IMR-90 (cell line): Measurements from ENCODE around the gene SDK1. TPM values are rescaled to one million over a fixed set of nuclear protein-coding genes. Genes with fewer than 3 reads are reported as not detected.

Source experiments
- ATAC-seq: fragments of 200-7000 bp; cut with Tn5 transposase; 2 replicates; pipeline ENCODE4 v1.9.1; 2020; ENCODE audit warnings: low read depth, mild to moderate bottlenecking, moderate library complexity
- BruUV-seq: library from RNA; stranded (reverse); fragments of 400-500 nt; replicated peaks from 2 replicates; lab custom pipeline; 2021; lab: Mats Ljungman, UMichigan
- CTCF ChIA-PET: fragments of 300-600 bp; formaldehyde crosslinking; extraction: SDS; loops from one replicate; lab custom pipeline; 2021; ENCODE audit warnings: antibody characterized with exemption; lab: Yijun Ruan, JAX
- POLR2A ChIA-PET: fragments of 300-600 bp; sonication (Branson Sonifier 250); formaldehyde crosslinking; loops from one replicate; lab custom pipeline; 2022; ENCODE audit warnings: antibody characterized with exemption; ENCODE audit not compliant: unreplicated experiment; lab: Charles Lee
- DNase-seq: peaks from one replicate; pipeline ENCODE4 v3.0.0; 2013
- H2AFZ ChIP-seq: replicated peaks from 2 replicates; pipeline ENCODE3; 2013; ENCODE audit warnings: low read length, mild to moderate bottlenecking; ENCODE audit not compliant: poor library complexity
- H2AK5ac ChIP-seq: 2 replicates; pipeline ENCODE4 v1.6.1; 2013; ENCODE audit warnings: low read depth, low read length, inconsistent platforms
- H2AK9ac ChIP-seq: replicated peaks from 2 replicates; pipeline ENCODE3; 2013; ENCODE audit warnings: mild to moderate bottlenecking, low read depth, low read length, moderate library complexity; ENCODE audit not compliant: poor library complexity
- H2BK120ac ChIP-seq: 2 replicates; pipeline ENCODE4 v1.6.1; 2013; ENCODE audit warnings: low read depth, low read length, inconsistent platforms
- H2BK15ac ChIP-seq: 3 replicates; pipeline ENCODE4 v1.6.1; 2013; ENCODE audit warnings: low read depth, low read length, inconsistent platforms
- H2BK20ac ChIP-seq: 2 replicates; pipeline ENCODE4 v1.6.1; 2013; ENCODE audit warnings: low read depth, mild to moderate bottlenecking, inconsistent platforms, low read length, moderate library complexity
- H2BK5ac ChIP-seq: 2 replicates; pipeline ENCODE4 v1.6.1; 2013; ENCODE audit warnings: mild to moderate bottlenecking, low read depth, low read length, inconsistent platforms; ENCODE audit not compliant: poor library complexity, severe bottlenecking
- H3K14ac ChIP-seq: replicated peaks from 2 replicates; pipeline ENCODE4 v1.6.1; 2013; ENCODE audit warnings: low read depth, low read length, inconsistent platforms
- H3K18ac ChIP-seq: 2 replicates; pipeline ENCODE4 v1.6.1; 2013; ENCODE audit warnings: low read depth, low read length, control low read depth
- H3K23ac ChIP-seq: 2 replicates; pipeline ENCODE4 v1.6.1; 2013; ENCODE audit warnings: low read depth, low read length, inconsistent platforms
- H3K27ac ChIP-seq: 2 replicates; pipeline ENCODE4 v1.5.1; 2013; ENCODE audit warnings: mild to moderate bottlenecking, control low read depth, low read length; ENCODE audit not compliant: insufficient read depth
- H3K27me3 ChIP-seq: 2 replicates; pipeline ENCODE4 v1.6.1; 2013; ENCODE audit warnings: low read length; ENCODE audit not compliant: control insufficient read depth, insufficient read depth
- H3K36me3 ChIP-seq: 2 replicates; pipeline ENCODE4 v1.6.1; 2013; ENCODE audit warnings: low read length, mixed read lengths; ENCODE audit not compliant: control insufficient read depth, insufficient read depth
- H3K4ac ChIP-seq: 2 replicates; pipeline ENCODE4 v1.6.1; 2013; ENCODE audit warnings: low read depth, low read length, inconsistent platforms
- H3K4me1 ChIP-seq: 2 replicates; pipeline ENCODE4 v1.6.1; 2013; ENCODE audit warnings: low read length, mixed read lengths; ENCODE audit not compliant: control insufficient read depth, insufficient read depth
- H3K4me2 ChIP-seq: 2 replicates; pipeline ENCODE4 v1.6.1; 2013; ENCODE audit warnings: low read depth, mild to moderate bottlenecking, control low read depth, low read length, moderate library complexity
- H3K4me3 ChIP-seq: 2 replicates; pipeline ENCODE4 v1.5.1; 2013; ENCODE audit warnings: low read depth, mild to moderate bottlenecking, control low read depth, low read length, moderate library complexity; ENCODE audit not compliant: insufficient read depth
- H3K56ac ChIP-seq: 2 replicates; pipeline ENCODE4 v1.6.1; 2013; ENCODE audit warnings: low read length, inconsistent platforms; ENCODE audit not compliant: insufficient read depth; ENCODE audit errors: extremely low read depth
- H3K79me1 ChIP-seq, 2 experiments: 2 replicates each; pipeline ENCODE4 v1.6.1; 2013; ENCODE audit warnings: low read length in 2 of 2, inconsistent platforms in 1 of 2, low read depth in 1 of 2
- H3K9ac ChIP-seq: 2 replicates; pipeline ENCODE4 v1.6.1; 2013; ENCODE audit warnings: low read depth, low read length, control low read depth
- H3K9me1 ChIP-seq: 2 replicates; pipeline ENCODE4 v1.6.1; 2013; ENCODE audit warnings: low read length, inconsistent platforms; ENCODE audit not compliant: insufficient read depth
- H3K9me3 ChIP-seq: 2 replicates; pipeline ENCODE4 v1.6.1; 2013; ENCODE audit warnings: low read length; ENCODE audit not compliant: control insufficient read depth, insufficient read depth
- H4K20me1 ChIP-seq: 2 replicates; pipeline ENCODE4 v1.6.1; 2013; ENCODE audit warnings: low read length, inconsistent platforms; ENCODE audit not compliant: insufficient read depth
- H4K5ac ChIP-seq: 2 replicates; pipeline ENCODE4 v1.6.1; 2013; ENCODE audit warnings: mild to moderate bottlenecking, low read depth, low read length, control low read depth
- H4K8ac ChIP-seq, 2 experiments: 2 replicates each; pipeline ENCODE4 v1.6.1; 2013; ENCODE audit warnings: low read depth in 2 of 2, low read length in 2 of 2, control low read depth in 1 of 2, inconsistent platforms in 1 of 2
- H4K91ac ChIP-seq: 2 replicates; pipeline ENCODE4 v1.6.1; 2013; ENCODE audit warnings: low read depth, low read length, inconsistent platforms; ENCODE audit not compliant: insufficient read depth
- BHLHE40 ChIP-seq: fragments of 150-350 bp; IDR thresholded peaks from 2 replicates; pipeline ENCODE4 v1.6.1; 2016; ENCODE audit warnings: mild to moderate bottlenecking, low read depth, low read length
- CEBPB ChIP-seq: IDR thresholded peaks from 2 replicates; pipeline ENCODE4 v1.6.1; 2012; ENCODE audit warnings: low read depth, low read length, improper control_type of control experiment
- CHD1 ChIP-seq: IDR thresholded peaks from 2 replicates; pipeline ENCODE4 v1.6.1; 2012; ENCODE audit warnings: low read depth, low read length, improper control_type of control experiment
- CTCF ChIP-seq: conservative IDR thresholded peaks from 2 replicates; pipeline ENCODE4 v1.5.1; 2012; ENCODE audit warnings: mild to moderate bottlenecking, low read depth, low read length, improper control_type of control experiment
- ELK1 ChIP-seq: fragments of 150-350 bp; IDR thresholded peaks from 2 replicates; pipeline ENCODE4 v1.6.1; 2016; ENCODE audit warnings: low read depth, mild to moderate bottlenecking, low read length, moderate library complexity, borderline replicate concordance
- FOS ChIP-seq: fragments of 150-350 bp; IDR thresholded peaks from 2 replicates; pipeline ENCODE4 v1.6.1; 2016; ENCODE audit warnings: low read depth, low read length
- MAFK ChIP-seq: IDR thresholded peaks from 2 replicates; pipeline ENCODE4 v1.6.1; 2012; ENCODE audit warnings: low read depth, low read length, improper control_type of control experiment
- MAZ ChIP-seq: IDR thresholded peaks from 2 replicates; pipeline ENCODE4 v1.6.1; 2012; ENCODE audit warnings: low read depth, mild to moderate bottlenecking, low read length, improper control_type of control experiment, moderate library complexity, borderline replicate concordance
- MXI1 ChIP-seq: IDR thresholded peaks from 2 replicates; pipeline ENCODE4 v1.6.1; 2012; ENCODE audit warnings: low read depth, mild to moderate bottlenecking, low read length, moderate library complexity, borderline replicate concordance
- NFE2L2 ChIP-seq: fragments of 150-350 bp; IDR thresholded peaks from 2 replicates; pipeline ENCODE4 v1.6.1; 2016; ENCODE audit warnings: low read depth, mild to moderate bottlenecking, low read length
- POLR2A ChIP-seq: IDR thresholded peaks from 2 replicates; pipeline ENCODE4 v1.6.1; 2012; ENCODE audit warnings: mild to moderate bottlenecking, low read depth, low read length
- RAD21 ChIP-seq: IDR thresholded peaks from 2 replicates; pipeline ENCODE4 v1.6.1; 2012; ENCODE audit warnings: low read length, improper control_type of control experiment
- RCOR1 ChIP-seq: IDR thresholded peaks from 2 replicates; pipeline ENCODE4 v1.6.1; 2012; ENCODE audit warnings: mild to moderate bottlenecking, low read length, improper control_type of control experiment; ENCODE audit not compliant: insufficient replicate concordance
- RFX5 ChIP-seq: IDR thresholded peaks from 2 replicates; pipeline ENCODE4 v1.8.0; 2012; ENCODE audit warnings: low read depth, mild to moderate bottlenecking, low read length, moderate library complexity
- SMC3 ChIP-seq: fragments of 150-350 bp; IDR thresholded peaks from 2 replicates; pipeline ENCODE4 v1.6.1; 2016; ENCODE audit warnings: low read depth, mild to moderate bottlenecking, antibody characterized with exemption, low read length, moderate library complexity
- USF2 ChIP-seq: fragments of 150-350 bp; IDR thresholded peaks from 2 replicates; pipeline ENCODE4 v1.6.1; 2017; ENCODE audit warnings: mild to moderate bottlenecking, antibody characterized with exemption, low read length, low read depth
- WGBS, 2 experiments: methylation state at CpG; one replicate each; pipeline versions ENCODE4 v1.1.5 to v1.1.7; 2013; ENCODE audit warnings: missing lambda C conversion rate in 2 of 2; ENCODE audit not compliant: insufficient read length in 1 of 2; ENCODE audit errors: extremely low coverage in 2 of 2; 5-methylcytosine and 5-hydroxymethylcytosine counted together
- dilution Hi-C: fragments of 300-500 bp; cut with HindIII; formaldehyde crosslinking; loops from one replicate; pipeline ENCODE4 v1.14.3; 2018; ENCODE audit warnings: low sequenced_read_pairs; ENCODE audit not compliant: unreplicated experiment
- in situ Hi-C: fragments of 300-500 bp; cut with MboI; formaldehyde crosslinking; loops from 3 replicates; pipeline ENCODE4 v1.14.3; 2019; ENCODE audit warnings: low sequenced_read_pairs, inconsistent platforms, mixed read lengths
- intact Hi-C: fragments of 100-400 bp; cut with micrococcal nuclease; formaldehyde crosslinking; loops from 2 replicates; pipeline ENCODE4 v1.10.0; 2022
- polyA plus RNA-seq, 3 experiments: library from polyadenylated mRNA; depleted of rRNA; stranded (reverse); fragments of >200 nt; gene quantifications; 2 replicates each; pipeline ENCODE4 v1.2.3, GENCODE V29; 2012; ENCODE audit warnings: low replicate concordance in 1 of 3
- total RNA-seq: library from RNA; depleted of rRNA; stranded (reverse); fragments of >200 nt; gene quantifications from 2 replicates; pipeline ENCODE4 v1.2.3, GENCODE V29; 2012

Gene SDK1
- total and polyA plus RNA-seq, 2 of the 4 experiments (the other 2 are of a cell fraction), result 1.5 to 1.6 TPM

- Histone ChIP-seq H3K27me3 (peaks cover 3% of the 10 kb centered on the region), H4K91ac (no peak overlapping the region), H3K4ac (no peak overlapping the region), H3K36me3 (no peaks in the 10 kb centered on the region), H2AK9ac (no peak overlapping the region), H3K9me1 (no peaks in the 10 kb centered on the region), H3K56ac (no peak overlapping the region), H2BK20ac (no peak overlapping the region), H3K4me1 (no peaks in the 10 kb centered on the region), H3K18ac (no peak overlapping the region), H3K27ac (no peak overlapping the region), H3K79me1 (no peaks in the 10 kb centered on the region), H2AFZ (no peak overlapping the region), H3K9ac (no peak overlapping the region), H4K8ac (no peak overlapping the region), H2BK5ac (no peak overlapping the region), H3K14ac (no peak overlapping the region), H3K23ac (no peak overlapping the region), H2AK5ac (no peak overlapping the region), H2BK120ac (no peak overlapping the region), H3K9me3 (no peaks in the 10 kb centered on the region), H4K20me1 (no peaks in the 10 kb centered on the region), H2BK15ac (no peak overlapping the region), H3K4me3 (no peak overlapping the region), H4K5ac (no peak overlapping the region), H3K4me2 (no peak overlapping the region)
- intact Hi-C loops, result loop anchor here (10.0 kb wide), 2 partner anchors 126 to 356 kb away; no protein-coding TSS in a partner anchor
- dilution Hi-C loops, result no loop called here
- in situ Hi-C loops, result no loop called here
- no TSS peak for BruUV-seq
- ChIA-PET CTCF (interaction anchor here (0.6 kb wide), 1 partner anchor 221 kb away, joined by 6 read pairs; no protein-coding TSS in a partner anchor), POLR2A (no interaction called here)
- ATAC-seq (no peak), DNase-seq (peak; percentile 22)
- no CpG with 5 or more reads among the region's 3 CpGs for WGBS, 2 experiments
- TF ChIP-seq CTCF (no peak), MAFK (no peak), MAZ (no peak), RAD21 (no peak), MXI1 (no peak), ELK1 (no peak), BHLHE40 (no peak), USF2 (no peak), CEBPB (no peak), RCOR1 (no peak), SMC3 (no peak), RFX5 (no peak), CHD1 (no peak), POLR2A (no peak), NFE2L2 (no peak), FOS (no peak)
Measured at GRCh38 chr7:3309140-3309539, 8.1 kb downstream of the SDK1 start.
